Peyer's patch (tissue), 4 donors: ENCODE measurements around the gene MIF4GD.

Experiments used
- POLR2A ChIP-seq, 2 donors: fragments of 450-650 bp; IDR thresholded peaks; one replicate each; pipeline ENCODE4 v1.5.1; 2017; ENCODE audit warnings: antibody characterized with exemption in 2 of 2, mild to moderate bottlenecking in 2 of 2, moderate library complexity in 2 of 2
- TF ChIP-seq, protein P1 (sequence below), 6 experiments: fragments of 450-650 bp in 4 of 6; fragments of 200-600 bp in 2 of 6; sonication (generic) in 1 of 6; IDR thresholded peaks; one replicate each; pipeline ENCODE4 v1.5.1; 2017 to 2019; ENCODE audit warnings: antibody characterized with exemption in 6 of 6, mild to moderate bottlenecking in 3 of 6, moderate library complexity in 1 of 6

DNA sequence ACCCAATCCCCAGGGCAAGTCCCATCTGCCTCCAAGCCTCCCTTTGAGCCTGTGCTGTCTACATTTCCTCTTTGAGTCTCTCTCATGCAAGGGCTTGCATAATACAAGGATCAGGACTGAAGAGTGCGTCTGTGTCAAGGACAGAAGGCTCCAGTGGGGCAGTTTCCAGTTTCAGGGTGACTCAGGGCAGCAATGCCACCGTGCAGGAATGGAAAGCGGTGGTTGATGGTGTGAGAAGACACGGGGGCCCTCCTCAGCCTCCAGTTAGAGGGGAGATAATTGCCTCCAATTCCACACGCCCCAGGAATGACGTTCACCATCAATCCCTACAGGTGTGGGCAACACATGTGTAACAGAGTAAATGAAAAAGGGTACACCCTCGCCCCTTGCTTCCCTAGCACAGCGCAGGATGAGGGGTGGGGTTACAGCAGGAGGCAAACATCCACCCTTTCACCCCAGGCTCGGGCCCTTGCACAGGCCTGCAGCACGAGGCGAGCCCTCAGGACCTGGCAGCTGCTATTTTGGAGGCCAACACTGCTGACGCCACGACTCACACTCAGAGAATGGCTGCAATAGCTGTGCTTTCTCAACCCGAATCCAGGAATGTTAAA, 43.0 kb upstream of the MIF4GD start:
- TF ChIP-seq, protein P1, sequence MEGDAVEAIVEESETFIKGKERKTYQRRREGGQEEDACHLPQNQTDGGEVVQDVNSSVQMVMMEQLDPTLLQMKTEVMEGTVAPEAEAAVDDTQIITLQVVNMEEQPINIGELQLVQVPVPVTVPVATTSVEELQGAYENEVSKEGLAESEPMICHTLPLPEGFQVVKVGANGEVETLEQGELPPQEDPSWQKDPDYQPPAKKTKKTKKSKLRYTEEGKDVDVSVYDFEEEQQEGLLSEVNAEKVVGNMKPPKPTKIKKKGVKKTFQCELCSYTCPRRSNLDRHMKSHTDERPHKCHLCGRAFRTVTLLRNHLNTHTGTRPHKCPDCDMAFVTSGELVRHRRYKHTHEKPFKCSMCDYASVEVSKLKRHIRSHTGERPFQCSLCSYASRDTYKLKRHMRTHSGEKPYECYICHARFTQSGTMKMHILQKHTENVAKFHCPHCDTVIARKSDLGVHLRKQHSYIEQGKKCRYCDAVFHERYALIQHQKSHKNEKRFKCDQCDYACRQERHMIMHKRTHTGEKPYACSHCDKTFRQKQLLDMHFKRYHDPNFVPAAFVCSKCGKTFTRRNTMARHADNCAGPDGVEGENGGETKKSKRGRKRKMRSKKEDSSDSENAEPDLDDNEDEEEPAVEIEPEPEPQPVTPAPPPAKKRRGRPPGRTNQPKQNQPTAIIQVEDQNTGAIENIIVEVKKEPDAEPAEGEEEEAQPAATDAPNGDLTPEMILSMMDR (IDR thresholded peaks at IDR 0.05), result no peak
- no peak for TF ChIP-seq POLR2A (IDR thresholded peaks at IDR 0.05)
